Mucosa of descending colon (tissue), 3 donors: ENCODE data around the gene PHF12. TPM values are rescaled to one million over a fixed set of nuclear protein-coding genes. Genes with fewer than 3 reads are reported as not detected.
"Not testable (repeated sequence)": the region's sequence is repeated elsewhere in the genome, so short reads cannot be mapped to it uniquely, and the experiment has no call there.

Source experiments
- ATAC-seq: fragments of 200-7000 bp; cut with Tn5 transposase; one replicate; pipeline ENCODE4 v1.9.1; 2020; ENCODE audit warnings: mild to moderate bottlenecking, moderate library complexity
- DNase-seq, 3 donors: peaks; one replicate each; pipeline ENCODE4 v3.0.0-alpha.2; 2020
- H3K36me3 ChIP-seq: fragments of 200-600 bp; one replicate; pipeline ENCODE4 v1.8.0; 2021; ENCODE audit warnings: low read depth, mild to moderate bottlenecking
- H3K4me1 ChIP-seq: fragments of 200-600 bp; one replicate; pipeline ENCODE4 v1.8.0; 2021; ENCODE audit warnings: low read depth, mild to moderate bottlenecking
- H3K4me3 ChIP-seq: fragments of 200-600 bp; one replicate; pipeline ENCODE4 v1.8.0; 2021; ENCODE audit warnings: mild to moderate bottlenecking
- H3K9me3 ChIP-seq: fragments of 200-600 bp; one replicate; pipeline ENCODE4 v1.8.0; 2021; ENCODE audit warnings: mild to moderate bottlenecking
- intact Hi-C, 2 donors: fragments of 100-400 bp; cut with DNase I in 1 of 2; cut with micrococcal nuclease in 1 of 2; formaldehyde crosslinking; loops; one replicate each; pipeline versions ENCODE4 v1.11.0 to v1.11.1; 2022; cut with DNase I, micrococcal nuclease
- total RNA-seq, 3 donors: library from RNA; stranded (reverse); fragmentation: NEBNext Ultra II Directional in 2 of 3; extraction: Animal tissue kit (Norgen Biotek cat#: 25700) in 2 of 3; gene quantifications; one replicate each; pipeline versions ENCODE4 v1.2.1 to v1.2.4, GENCODE V29; 2021 to 2023
- TF ChIP-seq, protein P1 (sequence below): fragments of 200-600 bp; IDR thresholded peaks from one replicate; pipeline ENCODE4 v1.8.0; 2022; ENCODE audit warnings: antibody characterized with exemption, mild to moderate bottlenecking
- donor health status: DM: no; HTN: no; CAD: no; lungs with moderate emphysema.
- donor health status: DM: no; HTN: no; CAD: no.
- donor health status: DM: no; HTN: yes; CAD: no.

PHF12 gene
- total RNA-seq, 3 donors from 2014 or later = 35.9 to 59.7 (median 39.2) TPM

DNA sequence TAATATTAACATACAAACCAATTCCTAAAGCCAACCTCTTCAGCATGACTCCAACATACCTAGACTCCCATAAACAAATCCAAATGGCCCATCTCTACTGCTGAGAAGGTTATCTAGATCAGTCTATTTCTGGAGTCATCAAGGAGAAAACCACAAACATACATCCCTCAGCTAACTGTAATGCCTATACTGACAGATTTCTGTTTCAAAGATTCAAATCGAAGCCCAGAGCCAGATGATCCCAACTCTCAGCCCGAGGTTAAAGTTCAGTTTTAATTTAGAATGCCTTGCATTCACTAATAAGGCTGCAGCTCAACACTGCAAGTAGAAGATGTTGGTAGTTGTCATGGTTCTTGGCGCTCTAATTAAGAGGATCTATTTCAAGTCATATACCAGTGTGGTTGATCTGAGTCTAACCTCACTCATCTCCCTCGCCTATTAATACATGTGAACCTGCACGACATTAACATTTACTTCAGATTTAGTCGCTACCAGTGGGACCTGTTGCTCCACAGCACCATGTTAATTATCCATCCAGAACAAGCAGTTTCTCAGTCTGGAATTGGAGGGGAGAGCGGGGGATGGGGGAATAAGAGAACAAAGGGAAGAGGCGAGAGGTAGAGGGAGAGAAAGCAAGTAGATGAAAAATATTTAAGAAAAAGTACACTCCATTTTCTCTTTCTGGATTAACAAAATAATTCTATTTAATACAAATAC is 15.4 kb downstream of the PHF12 start:
- H3K36me3 ChIP-seq = no peaks in the 10 kb centered on the region
- intact Hi-C loops = no loop called here
- peaks cover 12% of the 10 kb centered on the region for H3K4me1 ChIP-seq
- no peak for ATAC-seq
- no peak overlapping the region for H3K4me3 ChIP-seq
- TF ChIP-seq, protein P1, sequence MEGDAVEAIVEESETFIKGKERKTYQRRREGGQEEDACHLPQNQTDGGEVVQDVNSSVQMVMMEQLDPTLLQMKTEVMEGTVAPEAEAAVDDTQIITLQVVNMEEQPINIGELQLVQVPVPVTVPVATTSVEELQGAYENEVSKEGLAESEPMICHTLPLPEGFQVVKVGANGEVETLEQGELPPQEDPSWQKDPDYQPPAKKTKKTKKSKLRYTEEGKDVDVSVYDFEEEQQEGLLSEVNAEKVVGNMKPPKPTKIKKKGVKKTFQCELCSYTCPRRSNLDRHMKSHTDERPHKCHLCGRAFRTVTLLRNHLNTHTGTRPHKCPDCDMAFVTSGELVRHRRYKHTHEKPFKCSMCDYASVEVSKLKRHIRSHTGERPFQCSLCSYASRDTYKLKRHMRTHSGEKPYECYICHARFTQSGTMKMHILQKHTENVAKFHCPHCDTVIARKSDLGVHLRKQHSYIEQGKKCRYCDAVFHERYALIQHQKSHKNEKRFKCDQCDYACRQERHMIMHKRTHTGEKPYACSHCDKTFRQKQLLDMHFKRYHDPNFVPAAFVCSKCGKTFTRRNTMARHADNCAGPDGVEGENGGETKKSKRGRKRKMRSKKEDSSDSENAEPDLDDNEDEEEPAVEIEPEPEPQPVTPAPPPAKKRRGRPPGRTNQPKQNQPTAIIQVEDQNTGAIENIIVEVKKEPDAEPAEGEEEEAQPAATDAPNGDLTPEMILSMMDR = no peak
- no peaks in the 10 kb centered on the region for H3K9me3 ChIP-seq
- DNase-seq = no peak

DNA sequence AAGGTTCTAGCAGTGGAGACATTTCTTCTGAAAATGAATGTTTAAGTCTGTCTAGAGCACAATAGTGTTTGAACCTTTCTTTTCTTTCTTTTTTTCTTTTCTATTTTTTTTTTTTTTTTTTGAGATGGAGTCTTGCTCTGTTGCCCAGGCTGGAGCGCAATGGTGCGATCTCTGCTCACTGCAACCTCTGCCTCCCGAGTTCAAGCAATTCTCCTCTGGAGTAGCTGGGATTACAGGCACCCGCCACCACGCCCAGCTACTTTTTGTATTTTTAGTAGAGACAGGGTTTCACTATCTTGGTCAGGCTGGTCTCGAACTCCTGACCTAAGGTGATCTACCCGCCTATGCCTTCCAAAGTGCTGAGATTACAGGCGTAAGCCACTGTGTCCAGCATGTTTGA is 16.8 kb downstream of the PHF12 start:
- ATAC-seq, intact Hi-C loops: not testable (repeated sequence)

DNA sequence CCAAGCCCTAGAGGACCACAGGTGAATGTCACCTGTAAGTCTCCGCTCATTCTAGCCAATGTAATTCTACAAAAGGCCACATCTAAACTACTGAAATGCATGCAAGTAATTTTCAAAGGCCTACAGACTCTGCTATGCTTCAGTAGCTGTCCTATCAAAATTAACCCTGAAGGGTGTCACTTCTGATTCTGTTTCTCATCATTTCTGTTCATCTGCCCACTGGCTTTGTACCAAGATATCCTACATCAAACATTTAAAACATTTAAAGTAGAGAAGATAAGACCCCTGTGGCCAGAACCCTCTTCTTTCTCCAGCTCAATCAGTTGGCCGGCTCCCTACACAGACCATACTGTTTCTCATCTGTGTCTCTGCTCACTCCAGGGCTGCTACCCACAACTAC is 21.5 kb downstream of the PHF12 start:
- Histone ChIP-seq H3K9me3 (no peaks in the 10 kb centered on the region), H3K4me3 (no peak overlapping the region), H3K36me3 (no peaks in the 10 kb centered on the region), H3K4me1 (no peaks in the 10 kb centered on the region)
- DNase-seq = no peak
- ATAC-seq = no peak
- intact Hi-C loops = no loop called here
- TF ChIP-seq, protein P1 = no peak

More for the DNA sequence above, 16.8 kb downstream of the PHF12 start:
- not testable (repeated sequence) for H3K4me3 ChIP-seq, H3K36me3 ChIP-seq, H3K9me3 ChIP-seq, DNase-seq
- H3K4me1 ChIP-seq = peaks cover 12% of the 10 kb centered on the region

DNA sequence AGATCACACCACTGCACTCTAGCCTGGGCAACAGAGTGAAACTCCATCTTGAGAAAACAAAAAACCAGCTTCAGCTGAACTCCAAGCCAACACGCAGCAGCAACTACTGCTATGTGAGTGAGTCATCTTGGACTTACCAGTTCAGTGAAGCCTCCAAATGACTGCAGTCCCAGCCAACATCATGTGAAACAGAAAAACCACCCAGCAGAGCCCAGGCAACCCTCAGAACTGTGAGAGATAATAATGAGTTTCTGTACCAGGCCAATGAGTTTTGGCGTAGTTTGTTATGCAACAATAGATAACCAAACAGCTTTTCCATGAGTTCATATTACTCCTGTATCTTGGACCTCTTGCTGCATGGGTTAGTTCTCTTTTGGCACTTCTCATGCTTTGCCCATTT is 23.3 kb downstream of the PHF12 start:
- no peak overlapping the region for H3K4me3 ChIP-seq
- no peaks in the 10 kb centered on the region for H3K4me1 ChIP-seq
- TF ChIP-seq, protein P1 = no peak
- intact Hi-C loops = no loop called here
- no peaks in the 10 kb centered on the region for H3K9me3 ChIP-seq
- ATAC-seq (no peak), DNase-seq (no peak)
- no peaks in the 10 kb centered on the region for H3K36me3 ChIP-seq

DNA sequence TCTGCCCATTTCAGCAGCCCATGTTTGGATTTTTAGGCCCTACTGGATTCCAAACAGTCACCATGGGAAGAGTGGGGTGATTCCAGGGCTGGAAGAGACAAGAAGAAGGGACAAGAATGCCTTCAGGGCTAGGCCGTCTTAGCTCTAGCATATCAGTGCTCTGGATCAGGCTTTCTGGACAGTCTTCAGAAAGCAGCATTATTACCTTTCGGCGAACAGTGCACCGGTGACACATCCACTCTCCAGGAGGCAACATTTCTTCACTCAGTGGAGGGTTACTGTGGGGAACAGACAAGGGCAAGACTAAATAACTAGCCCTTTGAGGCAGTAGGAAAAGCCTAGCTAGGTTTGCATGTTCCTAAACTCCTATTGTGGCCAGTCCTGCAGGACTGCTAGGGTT is 24.5 kb downstream of the PHF12 start:
- ATAC-seq (no peak), DNase-seq (no peak)
- no peaks in the 10 kb centered on the region for H3K36me3 ChIP-seq
- no peaks in the 10 kb centered on the region for H3K9me3 ChIP-seq
- no peaks in the 10 kb centered on the region for H3K4me1 ChIP-seq
- no peak overlapping the region for H3K4me3 ChIP-seq
- intact Hi-C loops = no loop called here
- TF ChIP-seq, protein P1 = no peak

DNA sequence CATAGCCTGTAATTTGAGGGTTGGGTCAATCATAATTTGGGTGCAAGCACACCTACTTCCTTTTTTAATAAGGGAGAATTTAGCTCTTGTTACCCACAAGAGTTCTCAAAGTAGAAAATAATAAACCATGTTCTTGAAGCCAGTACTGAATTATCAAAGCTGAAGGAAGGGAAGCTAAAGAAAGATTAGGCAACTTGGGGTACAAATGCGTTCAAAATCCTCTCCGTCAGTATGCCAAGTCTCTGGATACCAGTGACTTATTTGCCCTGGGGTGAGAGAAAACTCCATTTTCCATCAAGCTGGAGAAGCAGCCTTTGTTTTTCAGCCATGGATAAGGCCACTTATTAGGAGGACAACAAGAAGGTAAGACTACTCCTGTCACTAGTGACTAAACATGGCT is 25.0 kb downstream of the PHF12 start:
- H3K9me3 ChIP-seq = no peaks in the 10 kb centered on the region
- DNase-seq = no peak
- no peak for ATAC-seq
- H3K4me1 ChIP-seq = no peaks in the 10 kb centered on the region
- intact Hi-C loops = no loop called here
- no peak overlapping the region for H3K4me3 ChIP-seq
- no peaks in the 10 kb centered on the region for H3K36me3 ChIP-seq
- TF ChIP-seq, protein P1 = no peak
